Osteocyte (in vitro differentiated cells): Measurements from ENCODE around the gene TYMS. TPM values are rescaled to one million over a fixed set of nuclear protein-coding genes. Genes with fewer than 3 reads are reported as not detected.

Experiments used
- DNase-seq: peaks from one replicate; pipeline ENCODE4 v3.0.0; 2021; ENCODE audit warnings: mixed read lengths; ENCODE audit not compliant: unreplicated experiment; ENCODE audit errors: extremely low spot score
- H3K27ac Mint-ChIP-seq: one replicate; pipeline ENCODE4 v1.8.0; 2021; ENCODE audit warnings: mild to moderate bottlenecking, mixed read lengths; ENCODE audit not compliant: unreplicated experiment
- H3K27me3 Mint-ChIP-seq: one replicate; pipeline ENCODE4 v1.8.0; 2021; ENCODE audit warnings: mixed read lengths; ENCODE audit not compliant: unreplicated experiment
- H3K36me3 Mint-ChIP-seq: one replicate; pipeline ENCODE4 v1.8.0; 2021; ENCODE audit warnings: mixed read lengths; ENCODE audit not compliant: unreplicated experiment
- H3K4me1 Mint-ChIP-seq: one replicate; pipeline ENCODE4 v1.8.0; 2021; ENCODE audit warnings: mixed read lengths; ENCODE audit not compliant: unreplicated experiment
- H3K4me3 Mint-ChIP-seq: one replicate; pipeline ENCODE4 v1.8.0; 2021; ENCODE audit warnings: mild to moderate bottlenecking, moderate library complexity, mixed read lengths; ENCODE audit not compliant: unreplicated experiment
- H3K9me3 Mint-ChIP-seq: one replicate; pipeline ENCODE4 v1.8.0; 2021; ENCODE audit warnings: mixed read lengths; ENCODE audit not compliant: unreplicated experiment
- total RNA-seq: library from RNA; stranded (reverse); gene quantifications from 2 replicates; pipeline ENCODE4 v1.2.1, GENCODE V29; 2021
- TF ChIP-seq, protein P1 (sequence below): fragments of 200-600 bp; sonication (generic); IDR thresholded peaks from 2 replicates; pipeline ENCODE4 v1.5.0; 2021; ENCODE audit warnings: antibody characterized with exemption, mild to moderate bottlenecking, moderate library complexity

The TYMS gene
- total RNA-seq, 1 donor from 2014 or later, result 35.7 TPM

DNA sequence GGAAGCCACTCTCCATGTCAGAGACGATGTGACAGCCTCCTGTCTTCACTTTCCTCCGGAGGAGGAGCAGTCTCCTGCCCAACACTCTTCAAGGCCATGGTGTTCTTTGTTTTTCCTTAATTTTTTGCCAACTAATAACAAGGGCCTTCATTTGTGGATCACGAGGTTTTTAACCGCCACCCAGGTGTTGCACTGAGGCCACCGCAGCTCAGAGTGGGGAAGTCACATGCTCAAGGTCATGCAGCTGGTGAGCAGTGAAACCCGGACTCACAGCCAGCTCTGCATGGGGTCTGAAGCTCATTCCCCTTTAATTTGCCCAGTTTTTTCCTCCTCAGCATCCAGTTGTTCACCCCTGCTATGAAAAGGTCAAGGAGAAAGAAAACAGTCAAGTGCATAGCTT, 35.4 kb downstream of the TYMS start:
- TF ChIP-seq, protein P1, sequence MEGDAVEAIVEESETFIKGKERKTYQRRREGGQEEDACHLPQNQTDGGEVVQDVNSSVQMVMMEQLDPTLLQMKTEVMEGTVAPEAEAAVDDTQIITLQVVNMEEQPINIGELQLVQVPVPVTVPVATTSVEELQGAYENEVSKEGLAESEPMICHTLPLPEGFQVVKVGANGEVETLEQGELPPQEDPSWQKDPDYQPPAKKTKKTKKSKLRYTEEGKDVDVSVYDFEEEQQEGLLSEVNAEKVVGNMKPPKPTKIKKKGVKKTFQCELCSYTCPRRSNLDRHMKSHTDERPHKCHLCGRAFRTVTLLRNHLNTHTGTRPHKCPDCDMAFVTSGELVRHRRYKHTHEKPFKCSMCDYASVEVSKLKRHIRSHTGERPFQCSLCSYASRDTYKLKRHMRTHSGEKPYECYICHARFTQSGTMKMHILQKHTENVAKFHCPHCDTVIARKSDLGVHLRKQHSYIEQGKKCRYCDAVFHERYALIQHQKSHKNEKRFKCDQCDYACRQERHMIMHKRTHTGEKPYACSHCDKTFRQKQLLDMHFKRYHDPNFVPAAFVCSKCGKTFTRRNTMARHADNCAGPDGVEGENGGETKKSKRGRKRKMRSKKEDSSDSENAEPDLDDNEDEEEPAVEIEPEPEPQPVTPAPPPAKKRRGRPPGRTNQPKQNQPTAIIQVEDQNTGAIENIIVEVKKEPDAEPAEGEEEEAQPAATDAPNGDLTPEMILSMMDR, result no peak
- H3K27me3 Mint-ChIP-seq, result no peaks in the 10 kb centered on the region
- H3K9me3 Mint-ChIP-seq, result no peaks in the 10 kb centered on the region
- peaks cover 11% of the 10 kb centered on the region for H3K4me1 Mint-ChIP-seq
- DNase-seq, result no peak
- H3K4me3 Mint-ChIP-seq, result no peak overlapping the region
- H3K27ac Mint-ChIP-seq, result no peak overlapping the region
- H3K36me3 Mint-ChIP-seq, result peaks cover 8% of the 10 kb centered on the region

DNA sequence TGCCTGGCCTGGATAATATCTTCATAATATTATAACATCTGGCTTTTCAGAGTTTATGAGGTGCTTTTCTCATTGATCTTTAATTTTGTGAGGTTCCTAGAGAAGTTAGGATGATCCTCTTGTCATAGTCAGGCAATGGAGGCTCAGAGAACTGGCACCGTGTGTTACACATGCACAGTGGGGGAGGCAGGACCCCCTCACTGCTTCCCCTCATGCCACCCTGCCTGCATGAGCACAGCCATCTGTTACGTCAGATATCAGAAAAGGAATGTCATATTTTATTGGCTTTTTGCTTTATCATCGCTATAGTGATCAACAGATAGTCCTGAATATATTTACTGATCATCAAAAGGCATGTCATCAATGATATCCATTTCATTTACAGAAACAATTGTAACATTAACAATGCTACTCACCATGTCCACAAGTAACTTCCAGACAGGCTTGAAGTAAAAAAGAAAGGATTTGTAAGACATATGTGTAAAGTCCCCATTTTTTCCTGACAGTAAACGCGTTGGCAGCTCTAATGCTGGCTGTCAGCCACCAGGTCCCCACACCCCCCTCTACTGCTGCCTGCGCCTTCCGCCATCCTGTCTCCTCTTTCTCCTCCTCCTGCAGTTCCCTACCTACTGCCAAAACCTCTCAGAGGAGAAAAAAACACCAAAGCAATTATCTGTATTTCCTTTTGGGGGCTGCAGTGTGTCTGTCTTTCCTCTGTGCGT, 36.2 kb downstream of the TYMS start:
- no peak for DNase-seq
- no peak overlapping the region for H3K27ac Mint-ChIP-seq
- H3K4me3 Mint-ChIP-seq, result no peak overlapping the region
- peaks cover 8% of the 10 kb centered on the region for H3K36me3 Mint-ChIP-seq
- no peaks in the 10 kb centered on the region for H3K9me3 Mint-ChIP-seq
- H3K27me3 Mint-ChIP-seq, result no peaks in the 10 kb centered on the region
- peaks cover 11% of the 10 kb centered on the region for H3K4me1 Mint-ChIP-seq
- TF ChIP-seq, protein P1, result no peak

DNA sequence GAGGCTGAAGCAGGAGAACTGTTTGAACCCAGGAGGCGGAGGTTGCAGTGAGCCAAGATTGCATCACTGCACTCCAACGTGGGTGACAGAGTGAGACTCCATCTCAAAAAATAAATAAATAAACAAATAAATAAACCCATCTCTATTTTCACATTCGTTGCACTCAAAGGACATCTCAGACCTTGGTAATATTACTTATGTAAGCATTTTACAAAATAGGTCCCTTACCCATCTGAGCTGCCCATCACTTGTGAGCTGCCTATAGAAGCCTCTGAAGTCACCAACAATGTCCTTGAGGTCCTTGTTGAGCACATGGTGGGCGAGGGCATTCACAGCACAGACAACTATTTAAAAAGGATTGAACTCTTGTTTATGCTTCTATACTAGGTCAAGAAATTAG, 39.6 kb downstream of the TYMS start:
- no peak for DNase-seq
- H3K27me3 Mint-ChIP-seq, result no peaks in the 10 kb centered on the region
- no peak overlapping the region for H3K27ac Mint-ChIP-seq
- no peak overlapping the region for H3K4me3 Mint-ChIP-seq
- peaks cover 5% of the 10 kb centered on the region for H3K36me3 Mint-ChIP-seq
- H3K4me1 Mint-ChIP-seq, result peaks cover 11% of the 10 kb centered on the region
- TF ChIP-seq, protein P1, result no peak
- H3K9me3 Mint-ChIP-seq, result no peaks in the 10 kb centered on the region

DNA sequence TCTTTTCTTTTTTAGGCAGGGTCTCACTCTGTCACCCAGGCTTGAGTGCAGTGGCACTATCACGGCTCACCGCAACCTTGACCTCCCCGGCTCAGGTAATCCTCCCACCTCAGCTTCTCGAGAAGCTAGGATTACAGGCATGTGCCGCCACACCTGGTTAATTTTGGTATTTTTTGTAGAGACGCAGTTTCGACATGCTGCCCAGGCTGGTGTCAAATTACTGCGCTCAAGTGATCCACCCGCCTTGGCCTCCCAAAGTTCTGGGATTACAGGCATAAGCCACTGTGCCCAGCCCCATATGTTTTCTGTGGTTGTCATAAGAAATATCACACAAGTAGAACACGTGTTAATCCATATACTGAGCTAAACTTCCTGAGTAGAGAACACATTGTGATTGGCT, 40.3 kb downstream of the TYMS start:
- Mint-ChIP-seq H3K27me3 (no peaks in the 10 kb centered on the region), H3K9me3 (no peaks in the 10 kb centered on the region), H3K4me1 (peaks cover 10% of the 10 kb centered on the region), H3K4me3 (no peak overlapping the region), H3K27ac (no peak overlapping the region), H3K36me3 (peaks cover 5% of the 10 kb centered on the region)
- DNase-seq, result no peak
- TF ChIP-seq, protein P1, result no peak

DNA sequence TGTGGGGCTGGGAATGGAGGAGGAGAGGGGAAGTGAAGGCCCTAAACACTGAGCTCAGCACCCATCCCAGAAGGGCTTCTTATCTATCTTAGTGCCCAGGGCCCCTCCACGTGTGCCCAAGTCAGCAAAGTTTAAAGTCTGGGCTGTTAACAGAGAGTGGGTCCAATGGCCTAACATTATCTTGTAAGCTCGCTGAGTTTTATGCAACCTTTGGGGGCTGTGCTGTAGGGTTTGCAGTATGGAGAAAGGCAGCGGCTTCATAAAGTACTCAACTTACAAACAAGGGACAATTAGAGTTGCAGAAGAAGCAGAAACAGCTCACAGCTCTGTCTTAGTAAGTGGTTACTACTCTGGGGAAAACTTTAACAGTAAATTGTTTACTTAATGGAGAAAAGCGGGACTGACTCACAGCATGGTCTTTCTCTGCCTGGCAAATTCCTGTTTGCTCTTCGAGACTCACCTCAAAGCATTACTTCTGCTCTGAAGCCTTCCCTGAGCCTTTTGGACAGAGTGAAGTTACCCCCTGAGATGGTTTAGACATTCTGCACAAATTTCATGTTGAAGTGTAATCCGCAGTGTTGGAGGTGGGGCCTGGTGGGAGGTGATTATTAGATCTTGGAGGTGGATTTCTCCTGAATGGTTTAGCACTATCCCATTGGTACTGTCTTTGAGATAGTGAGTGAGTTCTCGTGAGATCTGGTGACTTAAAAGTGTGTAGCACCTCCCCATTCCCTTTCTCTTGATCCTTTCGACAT, 45.9 kb downstream of the TYMS start:
- TF ChIP-seq, protein P1, result no peak
- Mint-ChIP-seq H3K4me1 (peaks cover 14% of the 10 kb centered on the region), H3K4me3 (no peak overlapping the region), H3K27ac (peak overlapping the region; percentile 70), H3K9me3 (no peaks in the 10 kb centered on the region), H3K36me3 (peaks cover 10% of the 10 kb centered on the region), H3K27me3 (no peaks in the 10 kb centered on the region)
- DNase-seq, result peak; percentile 32
